LNCaP clone FGC (cell line): ENCODE measurements around the gene WDR1.

Experiments
- DNase-seq: peaks from one replicate; pipeline ENCODE4 v3.0.0-alpha.2; 2011; ENCODE audit warnings: low read depth
- H3K4me3 ChIP-seq: 2 replicates; pipeline ENCODE4 v1.5.1; 2011; ENCODE audit warnings: mild to moderate bottlenecking, low read depth, low read length, control low read depth
- TF ChIP-seq, protein P1 (sequence below): IDR thresholded peaks from 2 replicates; pipeline ENCODE4 v1.5.1; 2012; ENCODE audit warnings: mild to moderate bottlenecking; ENCODE audit not compliant: control insufficient read depth, insufficient read depth; ENCODE audit errors: extremely low read depth

The WDR1 gene

DNA sequence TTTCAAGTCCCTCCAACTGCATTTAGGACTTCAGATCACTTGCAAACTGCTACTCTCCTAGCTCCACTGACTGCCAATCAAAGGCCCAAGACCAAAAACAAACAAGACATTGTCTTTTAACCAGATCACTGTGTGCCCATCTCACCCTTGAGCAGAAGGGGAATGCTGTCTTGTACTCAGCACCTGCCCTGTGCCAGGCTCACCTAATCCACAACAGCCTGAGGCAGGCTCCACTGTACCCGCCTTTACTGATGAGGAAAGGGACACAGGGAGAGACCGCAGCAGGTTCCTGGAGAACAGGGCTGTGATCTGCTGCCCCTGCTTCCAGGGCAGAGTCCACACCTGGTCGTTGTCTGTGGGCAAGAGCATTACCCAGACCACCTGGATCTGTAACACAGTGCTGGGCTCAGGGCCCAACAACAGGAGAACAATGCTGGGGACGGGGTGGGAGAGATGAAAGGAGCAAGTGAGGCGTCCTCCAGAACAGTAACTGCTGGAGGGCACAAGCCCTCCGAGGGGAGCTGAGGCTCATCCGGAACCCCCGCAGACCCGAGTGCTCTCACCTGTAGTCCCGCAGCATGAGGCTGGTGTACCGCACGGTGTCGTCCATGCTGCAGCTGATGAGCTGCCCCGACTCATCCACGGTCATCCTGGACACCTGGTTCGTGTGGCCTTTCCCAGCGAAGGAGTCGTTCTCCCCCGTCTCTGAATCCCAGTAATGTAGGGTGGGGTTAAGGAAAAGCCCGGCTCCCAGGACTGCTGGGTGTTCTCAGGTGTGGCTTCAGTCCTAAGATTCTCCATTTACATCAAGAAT is 33.9 kb downstream of the WDR1 start:
- TF ChIP-seq, protein P1, sequence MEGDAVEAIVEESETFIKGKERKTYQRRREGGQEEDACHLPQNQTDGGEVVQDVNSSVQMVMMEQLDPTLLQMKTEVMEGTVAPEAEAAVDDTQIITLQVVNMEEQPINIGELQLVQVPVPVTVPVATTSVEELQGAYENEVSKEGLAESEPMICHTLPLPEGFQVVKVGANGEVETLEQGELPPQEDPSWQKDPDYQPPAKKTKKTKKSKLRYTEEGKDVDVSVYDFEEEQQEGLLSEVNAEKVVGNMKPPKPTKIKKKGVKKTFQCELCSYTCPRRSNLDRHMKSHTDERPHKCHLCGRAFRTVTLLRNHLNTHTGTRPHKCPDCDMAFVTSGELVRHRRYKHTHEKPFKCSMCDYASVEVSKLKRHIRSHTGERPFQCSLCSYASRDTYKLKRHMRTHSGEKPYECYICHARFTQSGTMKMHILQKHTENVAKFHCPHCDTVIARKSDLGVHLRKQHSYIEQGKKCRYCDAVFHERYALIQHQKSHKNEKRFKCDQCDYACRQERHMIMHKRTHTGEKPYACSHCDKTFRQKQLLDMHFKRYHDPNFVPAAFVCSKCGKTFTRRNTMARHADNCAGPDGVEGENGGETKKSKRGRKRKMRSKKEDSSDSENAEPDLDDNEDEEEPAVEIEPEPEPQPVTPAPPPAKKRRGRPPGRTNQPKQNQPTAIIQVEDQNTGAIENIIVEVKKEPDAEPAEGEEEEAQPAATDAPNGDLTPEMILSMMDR: no peak
- H3K4me3 ChIP-seq: no peak overlapping the region
- DNase-seq: no peak

DNA sequence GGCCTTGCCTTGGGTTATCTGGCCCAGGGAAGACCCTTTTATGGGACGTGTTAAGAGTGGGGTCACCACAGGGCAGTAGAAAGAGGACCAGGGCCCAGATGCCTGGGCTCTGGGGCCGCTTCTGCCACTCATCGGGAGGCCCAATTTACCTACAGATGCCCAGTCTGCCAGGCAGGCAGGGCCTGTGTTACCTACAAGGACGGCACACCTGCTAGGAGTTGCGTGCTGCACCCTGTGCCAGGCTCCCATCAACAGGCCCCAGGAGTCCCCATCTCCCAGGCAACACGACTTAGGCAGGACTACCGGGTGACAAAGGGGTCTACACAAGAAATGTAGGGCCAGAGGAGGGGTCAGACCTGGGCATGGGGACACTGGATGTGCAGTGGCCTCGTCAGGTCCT is 34.6 kb downstream of the WDR1 start:
- TF ChIP-seq, protein P1: no peak
- no peak overlapping the region for H3K4me3 ChIP-seq
- DNase-seq: no peak

DNA sequence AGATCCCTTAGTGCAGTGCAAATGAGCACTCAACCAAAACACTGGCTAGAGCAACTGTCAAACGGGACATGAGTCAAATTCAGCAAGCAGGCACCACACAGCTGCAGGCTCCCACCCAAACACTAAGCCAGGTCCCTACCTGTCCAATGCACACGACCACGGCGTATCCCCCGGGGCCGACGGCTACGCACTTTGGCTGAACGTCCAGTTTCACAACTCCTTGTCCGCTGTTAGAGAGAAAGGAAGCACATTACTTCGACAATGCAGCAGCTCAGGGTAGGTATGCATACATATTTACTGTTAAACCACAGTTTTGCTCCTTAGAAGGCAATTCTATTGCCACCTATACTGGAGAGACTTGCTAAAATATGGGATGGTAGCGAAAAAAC is 35.4 kb downstream of the WDR1 start:
- DNase-seq: no peak
- TF ChIP-seq, protein P1: no peak

DNA sequence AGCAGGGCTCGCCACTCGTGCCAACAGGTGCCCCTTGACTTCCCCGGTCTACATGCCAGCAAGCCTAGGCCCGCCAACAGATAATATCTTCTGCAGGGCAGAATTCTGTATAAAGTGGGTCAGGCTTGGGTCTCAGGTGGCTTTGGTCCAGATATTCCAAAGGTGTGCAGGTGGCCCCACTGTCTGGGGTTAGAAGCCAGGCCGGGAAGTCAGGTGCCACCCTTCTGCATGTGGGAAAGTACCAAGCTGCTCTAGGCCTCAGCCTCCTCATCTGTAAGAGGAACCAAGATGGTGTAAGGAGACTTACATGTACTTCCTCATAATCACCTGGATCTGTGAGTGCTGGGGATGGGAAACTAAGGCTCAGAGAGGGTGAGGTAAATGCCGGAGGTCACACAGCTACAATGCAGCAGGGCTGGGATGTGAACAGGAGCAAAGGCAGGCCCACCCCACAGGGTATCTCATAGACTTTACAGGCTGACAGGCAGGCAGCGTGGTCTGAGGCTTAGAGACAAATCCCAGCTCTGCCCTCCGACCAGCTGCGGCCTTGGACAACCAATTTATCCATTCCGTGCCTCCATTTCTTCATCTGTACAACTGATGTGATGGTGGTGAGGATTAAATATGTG is 35.9 kb downstream of the WDR1 start:
- no peak for DNase-seq
- TF ChIP-seq, protein P1: no peak
- no peak overlapping the region for H3K4me3 ChIP-seq

More for the DNA sequence above, 35.4 kb downstream of the WDR1 start:
- no peak overlapping the region for H3K4me3 ChIP-seq

DNA sequence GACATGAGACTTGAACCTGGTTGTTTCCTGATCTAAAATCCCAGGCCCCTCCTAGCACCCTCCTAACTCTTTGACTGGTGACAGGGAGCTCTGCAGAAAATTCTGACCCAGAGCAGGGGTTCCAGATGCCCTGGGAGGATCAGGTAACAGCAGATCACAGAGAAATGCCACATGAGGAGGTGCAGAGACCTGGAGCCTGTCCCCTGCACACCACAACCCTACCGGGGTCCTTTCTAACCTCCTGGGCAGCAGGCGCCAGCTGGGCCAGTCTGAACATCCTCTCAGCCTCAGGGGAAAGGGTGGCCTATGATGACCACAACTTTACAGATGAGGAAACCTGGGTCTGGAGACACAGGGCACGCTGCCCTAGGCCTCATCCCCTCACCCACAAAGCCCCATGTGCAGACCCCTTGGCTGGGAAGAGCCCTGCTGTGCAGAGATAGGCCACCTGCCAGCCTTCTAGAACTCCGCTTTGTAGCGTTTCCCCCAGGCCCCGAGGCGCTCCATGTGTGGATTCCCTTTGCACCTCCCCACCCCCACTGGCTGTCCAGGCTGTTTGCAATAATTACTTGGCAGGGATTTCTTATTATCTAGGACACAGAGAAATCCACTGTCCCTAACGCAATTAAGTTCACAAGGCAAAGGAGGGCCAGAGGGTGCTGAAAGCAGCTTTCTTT is 36.5 kb downstream of the WDR1 start:
- no peak for DNase-seq
- H3K4me3 ChIP-seq: no peak overlapping the region
- TF ChIP-seq, protein P1: no peak

DNA sequence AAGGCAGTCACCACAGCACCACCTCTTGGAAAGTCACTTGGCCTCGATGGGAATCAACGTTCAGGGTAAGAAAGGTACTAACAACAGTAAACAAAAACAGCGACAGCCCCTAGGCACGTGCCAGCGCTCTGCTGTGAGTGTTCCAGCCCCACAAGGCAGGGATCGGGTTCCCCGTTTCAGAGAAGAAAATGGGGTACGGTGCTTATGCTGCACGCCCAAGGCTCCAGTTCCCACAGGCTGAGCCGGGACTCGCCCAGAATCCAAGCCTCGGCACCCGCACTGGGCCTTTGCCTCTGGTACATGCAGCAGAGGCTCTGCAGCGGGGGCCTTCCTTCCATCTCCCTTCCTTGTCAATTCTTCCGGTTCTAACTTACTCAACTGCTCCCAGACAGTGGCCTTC is 37.3 kb downstream of the WDR1 start:
- H3K4me3 ChIP-seq: no peak overlapping the region
- TF ChIP-seq, protein P1: no peak
- no peak for DNase-seq
